GM19351 (cell line): Measurements from ENCODE around the gene TNNT2.
A peak's percentile ranks its signal among the peaks of the same experiment; 100 is the strongest.

Experiments used
- ATAC-seq: cut with Tn5 transposase; IDR thresholded peaks from one replicate; pipeline ENCODE4 v1.9.1; 2021; ENCODE audit warnings: mild to moderate bottlenecking, moderate library complexity; ENCODE audit not compliant: unreplicated experiment

Gene TNNT2

DNA sequence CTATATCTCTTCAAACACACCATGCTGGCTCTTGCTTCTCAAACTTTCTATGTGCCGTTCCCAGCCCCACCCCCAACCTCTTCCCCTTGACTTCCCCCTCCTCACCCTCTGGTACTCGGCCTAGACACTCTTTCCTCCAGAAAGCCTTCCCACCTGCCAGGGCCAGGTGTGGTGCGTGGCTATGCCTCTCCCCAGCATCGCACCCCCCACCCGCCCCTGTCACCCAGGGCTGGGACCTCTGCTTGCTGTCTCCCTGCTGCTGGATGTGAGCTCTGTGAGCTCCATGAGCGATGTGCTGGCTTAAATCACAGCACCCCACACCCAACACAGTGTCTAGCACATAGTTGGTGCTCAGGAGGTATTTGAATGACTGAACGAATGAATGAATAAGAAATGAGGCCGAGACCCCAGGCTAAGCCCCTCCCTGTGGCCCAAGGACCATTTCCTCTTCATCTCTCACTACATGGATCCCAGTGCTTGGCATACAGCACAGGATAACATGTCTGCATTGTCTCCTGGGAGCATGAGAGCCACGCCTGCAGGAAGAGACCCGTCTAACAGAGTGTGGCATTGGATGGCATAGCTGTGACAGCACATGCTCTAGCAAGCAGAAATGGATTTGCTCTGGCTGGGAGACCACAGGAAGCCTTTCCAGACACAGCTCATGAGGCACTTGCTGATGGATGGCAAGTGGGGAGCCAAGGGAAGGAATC lies 19.7 kb downstream of the TNNT2 start:
- no peak for ATAC-seq

DNA sequence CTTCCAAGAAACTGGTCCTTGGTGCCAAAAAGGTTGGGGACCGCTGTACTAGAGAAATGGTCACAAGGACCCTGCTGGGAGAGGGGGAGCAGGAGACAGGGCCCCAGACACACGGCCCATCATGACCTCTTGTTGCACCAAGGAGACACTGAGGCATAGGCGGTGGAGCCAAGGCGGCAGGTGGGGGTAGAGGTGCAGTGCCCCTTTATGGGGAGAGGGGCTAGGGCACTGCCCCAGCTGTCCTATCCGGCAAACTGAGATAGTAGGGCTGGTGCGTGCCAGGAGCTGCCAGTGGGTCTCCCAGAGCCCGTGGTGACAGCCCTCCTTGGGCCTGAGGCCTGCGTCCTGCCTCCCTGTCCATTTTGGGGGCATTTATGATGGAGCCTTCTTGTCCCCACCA lies 20.3 kb downstream of the TNNT2 start:
- no peak for ATAC-seq

DNA sequence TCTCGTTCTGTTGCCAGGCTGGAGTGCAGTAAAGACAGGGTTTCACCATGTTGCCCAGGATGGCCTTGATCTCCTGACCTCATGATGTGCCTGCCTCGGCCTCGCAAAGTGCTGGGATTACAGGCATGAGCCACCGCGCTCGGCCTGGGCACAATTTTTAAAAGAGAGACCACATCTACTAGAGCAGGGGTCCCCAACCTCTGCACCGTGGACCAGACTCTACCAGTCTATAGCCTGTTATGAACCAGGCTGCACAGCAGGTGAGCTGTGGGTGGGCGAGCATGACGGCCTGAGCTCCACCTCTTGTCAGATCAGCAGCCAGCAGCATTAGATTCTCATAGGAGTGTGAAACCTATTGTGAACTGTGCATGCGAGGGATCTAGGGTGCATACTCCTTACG lies 20.8 kb downstream of the TNNT2 start:
- no peak for ATAC-seq

DNA sequence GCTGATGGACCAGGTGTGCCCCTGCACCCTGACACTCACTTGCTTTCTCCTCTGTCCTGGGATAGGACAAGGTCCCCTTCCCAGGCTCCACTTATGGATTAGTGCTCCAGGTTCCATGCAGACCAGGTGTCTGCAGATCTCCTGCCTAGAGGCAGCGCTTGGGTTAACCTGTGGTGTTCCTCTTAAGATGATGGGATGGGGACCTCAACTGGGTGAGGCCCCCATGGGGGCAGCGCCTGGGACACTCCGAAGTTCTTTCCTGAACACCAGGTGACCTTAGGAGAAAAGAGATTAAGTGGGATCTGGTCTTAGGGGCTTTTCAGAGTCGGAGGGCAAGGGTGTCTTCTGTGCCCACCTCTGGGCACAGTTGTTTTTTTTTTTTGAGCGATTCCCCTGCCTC lies 21.2 kb downstream of the TNNT2 start:
- no peak for ATAC-seq

DNA sequence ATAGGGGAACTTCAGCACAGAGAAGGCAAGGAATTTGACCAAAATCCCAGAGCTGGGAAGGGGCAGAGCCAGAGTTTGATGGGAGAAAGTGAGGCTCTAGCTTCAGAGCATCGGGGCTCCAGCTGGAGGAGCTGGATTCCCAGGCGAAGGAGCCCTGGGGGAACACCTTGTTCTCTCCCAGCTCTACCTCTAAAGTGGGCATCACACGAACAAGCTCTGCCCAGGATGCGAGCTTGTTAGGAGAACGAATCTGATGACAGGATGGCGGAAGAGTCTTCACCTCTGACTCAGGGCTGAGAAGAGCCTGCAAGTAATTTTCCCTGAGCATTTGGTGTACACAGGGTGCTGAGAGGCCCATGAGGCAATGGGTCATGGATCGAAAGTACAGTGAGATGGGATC lies 22.0 kb downstream of the TNNT2 start:
- no peak for ATAC-seq

DNA sequence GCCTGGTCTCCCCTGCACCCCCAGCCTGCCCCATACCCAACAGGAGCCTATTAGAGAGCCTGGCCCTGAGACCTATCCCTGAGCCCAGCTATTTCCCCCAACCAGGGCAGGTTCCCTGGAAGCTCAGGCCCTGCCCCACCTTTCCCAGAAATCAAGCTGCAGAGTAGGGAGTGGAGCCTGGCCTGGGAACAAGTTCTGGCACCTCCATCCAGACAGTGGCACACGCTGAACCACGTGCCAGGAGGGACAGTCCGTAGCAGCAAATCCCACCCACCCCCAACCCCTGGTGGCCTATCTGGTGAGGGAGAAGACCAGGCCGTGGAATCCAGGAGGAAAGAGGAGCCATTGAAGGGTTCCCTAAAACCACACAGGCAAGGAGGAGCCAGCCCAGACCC lies 22.6 kb downstream of the TNNT2 start:
- ATAC-seq, result no peak

DNA sequence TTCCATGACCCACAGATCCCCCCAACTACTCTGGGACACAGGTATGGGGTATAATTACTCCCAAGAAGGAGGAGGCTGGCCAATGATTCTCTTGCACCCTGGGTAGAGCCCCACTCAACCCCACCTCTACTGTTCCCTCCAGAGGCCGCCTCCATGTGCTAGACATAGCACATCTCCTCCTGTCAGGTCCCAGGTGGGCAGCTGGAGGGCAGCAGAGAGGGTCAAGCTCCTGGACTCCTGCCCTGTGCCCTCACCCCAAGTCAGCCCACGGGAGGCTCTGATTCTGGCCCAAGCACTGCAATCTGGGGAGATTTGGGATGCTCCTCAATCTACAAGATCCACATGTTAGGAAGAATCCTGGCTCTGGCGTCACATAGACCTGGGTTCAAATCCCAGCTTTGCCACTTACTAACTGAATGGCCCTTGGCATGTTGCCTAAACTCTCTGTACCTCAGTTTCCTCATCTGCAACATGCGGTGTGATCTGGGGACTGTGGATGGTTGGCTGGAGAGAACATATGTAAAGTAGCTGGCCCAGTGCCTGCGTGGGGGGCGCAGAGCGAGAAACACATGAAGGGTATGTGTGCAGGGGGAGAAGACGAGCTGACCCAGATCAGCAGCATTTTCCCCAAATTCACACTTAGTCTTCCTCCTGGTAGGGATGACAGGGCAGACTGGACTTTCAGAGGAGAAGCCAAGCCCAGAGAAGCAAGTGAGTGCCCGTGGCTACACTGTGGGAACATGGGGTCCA lies 23.2 kb downstream of the TNNT2 start:
- ATAC-seq, result no peak

DNA sequence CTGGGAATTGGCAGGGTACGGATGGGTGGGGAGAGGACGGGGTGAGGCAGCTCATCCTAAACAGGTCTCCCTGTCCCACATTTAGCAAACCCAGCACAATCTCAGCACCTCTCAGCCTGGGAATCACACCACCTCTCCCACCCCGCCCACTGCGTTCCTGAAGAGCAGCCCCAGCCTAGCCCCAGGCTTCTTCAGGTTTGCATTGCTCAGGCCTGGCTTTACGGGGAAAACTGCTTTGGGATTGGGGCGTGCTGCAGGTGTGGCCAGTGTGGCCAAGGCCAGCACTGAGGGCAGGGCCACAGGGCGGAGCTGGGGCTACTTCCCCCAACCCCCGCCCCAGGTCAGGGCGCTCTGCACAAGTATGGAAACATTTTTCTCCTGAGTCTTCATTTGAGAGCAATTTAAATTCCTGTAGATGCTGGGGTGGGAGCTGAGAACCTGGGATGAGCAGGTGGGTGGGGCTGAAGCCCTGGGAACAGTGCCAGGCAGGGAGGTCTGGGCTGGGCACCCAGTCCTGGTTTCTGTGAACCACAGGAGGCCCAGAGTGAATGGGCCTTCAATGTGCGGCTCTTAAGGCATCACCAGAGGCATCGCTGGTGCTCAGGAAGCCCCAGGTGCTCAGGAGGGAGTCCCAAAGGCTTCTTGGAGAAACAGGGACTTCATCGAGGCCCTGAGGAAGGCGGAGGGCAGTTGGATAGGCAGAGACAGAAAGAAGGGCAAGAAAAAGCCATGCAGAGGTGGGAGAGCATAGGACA lies 24.1 kb downstream of the TNNT2 start:
- no peak for ATAC-seq

DNA sequence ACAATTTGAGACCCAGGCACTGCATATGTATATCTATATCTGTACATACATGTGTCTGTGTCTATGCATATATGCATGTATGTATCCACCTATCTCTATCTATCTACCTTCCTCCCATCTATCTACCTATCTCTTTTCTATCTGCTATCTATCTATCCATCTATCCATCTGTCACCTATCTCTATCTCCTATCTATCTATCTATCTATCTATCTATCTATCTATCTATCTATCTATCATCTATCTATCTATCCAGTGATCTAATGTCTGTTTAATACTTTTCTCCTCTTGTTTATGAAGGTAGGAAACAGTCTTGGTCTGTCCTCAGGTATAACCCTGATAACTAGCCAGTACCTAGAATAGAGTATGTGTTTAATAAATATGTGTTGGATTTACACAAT lies 25.9 kb downstream of the TNNT2 start:
- no peak for ATAC-seq

DNA sequence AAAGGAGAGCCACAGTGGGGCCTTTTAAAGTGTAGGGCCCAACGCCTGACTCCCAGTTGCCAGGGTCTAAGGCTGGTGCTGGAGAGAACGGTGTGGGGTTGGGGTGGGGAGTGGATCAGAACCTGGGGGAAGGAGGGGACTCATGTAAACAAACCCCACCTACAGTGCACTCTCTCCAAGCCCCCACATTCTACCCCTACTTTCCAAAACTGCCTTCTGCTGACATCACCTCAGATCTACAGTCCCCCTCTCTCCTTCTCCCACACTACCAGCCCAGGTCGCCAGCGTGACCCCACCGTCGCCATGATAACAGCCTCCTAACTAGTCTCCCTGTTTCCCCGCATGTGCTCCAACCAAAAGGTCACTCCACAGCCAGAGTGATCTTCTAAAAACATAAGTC lies 26.6 kb downstream of the TNNT2 start:
- no peak for ATAC-seq

DNA sequence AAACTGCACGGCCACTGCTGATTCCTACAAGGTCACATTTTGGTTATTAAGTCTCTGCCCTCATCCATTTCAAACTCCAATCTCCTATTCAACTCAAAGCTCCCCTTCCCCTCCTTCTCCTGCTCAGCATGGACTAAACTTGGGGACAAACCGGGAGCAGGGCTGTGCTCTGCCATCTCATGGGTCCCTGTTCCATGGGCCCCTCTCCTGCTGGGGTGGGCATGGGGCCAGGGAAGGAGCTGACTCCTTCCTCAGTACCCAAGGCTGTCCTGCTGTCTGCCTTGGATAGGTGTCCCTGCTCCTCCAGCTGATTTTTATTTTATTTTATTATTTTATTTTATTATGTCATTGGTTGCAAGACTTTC lies 27.1 kb downstream of the TNNT2 start:
- no peak for ATAC-seq

DNA sequence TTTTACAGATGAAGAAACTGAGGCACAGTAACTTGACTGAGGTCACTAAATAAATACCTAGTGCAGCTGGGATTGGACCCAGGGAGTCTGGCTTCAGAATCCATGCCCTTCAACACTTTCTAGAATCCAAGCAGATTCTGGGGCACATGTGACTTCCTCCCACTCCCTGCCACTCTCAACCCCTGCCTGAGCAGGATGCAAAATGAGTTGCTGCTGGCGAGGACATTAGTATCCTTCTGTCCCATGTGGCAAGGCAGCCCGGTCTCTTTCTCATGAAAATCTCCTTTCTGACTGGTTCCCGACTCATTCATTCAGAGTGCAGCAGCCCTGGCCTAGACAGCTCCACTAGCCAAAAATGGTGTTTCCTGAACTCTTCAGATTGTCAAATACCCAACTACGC lies 28.4 kb downstream of the TNNT2 start:
- no peak for ATAC-seq

DNA sequence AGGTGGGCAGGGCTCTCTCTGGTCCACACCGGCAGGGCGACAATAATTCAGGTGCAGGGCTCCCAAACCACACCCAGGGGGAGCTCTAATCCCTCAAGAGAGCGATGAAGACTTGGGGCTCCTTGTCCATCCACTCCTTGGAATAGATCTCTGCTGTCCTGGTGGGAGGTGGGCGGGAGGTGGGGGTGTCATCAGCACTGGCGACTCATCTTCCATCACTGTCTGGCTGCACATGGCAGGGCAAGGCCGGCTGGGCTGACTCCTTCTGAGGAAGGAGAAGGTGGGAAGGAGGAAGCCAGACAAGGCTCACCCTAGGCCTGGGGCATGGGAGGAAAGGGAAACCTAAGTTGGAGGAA lies 29.3 kb downstream of the TNNT2 start:
- peak; percentile 65 for ATAC-seq

DNA sequence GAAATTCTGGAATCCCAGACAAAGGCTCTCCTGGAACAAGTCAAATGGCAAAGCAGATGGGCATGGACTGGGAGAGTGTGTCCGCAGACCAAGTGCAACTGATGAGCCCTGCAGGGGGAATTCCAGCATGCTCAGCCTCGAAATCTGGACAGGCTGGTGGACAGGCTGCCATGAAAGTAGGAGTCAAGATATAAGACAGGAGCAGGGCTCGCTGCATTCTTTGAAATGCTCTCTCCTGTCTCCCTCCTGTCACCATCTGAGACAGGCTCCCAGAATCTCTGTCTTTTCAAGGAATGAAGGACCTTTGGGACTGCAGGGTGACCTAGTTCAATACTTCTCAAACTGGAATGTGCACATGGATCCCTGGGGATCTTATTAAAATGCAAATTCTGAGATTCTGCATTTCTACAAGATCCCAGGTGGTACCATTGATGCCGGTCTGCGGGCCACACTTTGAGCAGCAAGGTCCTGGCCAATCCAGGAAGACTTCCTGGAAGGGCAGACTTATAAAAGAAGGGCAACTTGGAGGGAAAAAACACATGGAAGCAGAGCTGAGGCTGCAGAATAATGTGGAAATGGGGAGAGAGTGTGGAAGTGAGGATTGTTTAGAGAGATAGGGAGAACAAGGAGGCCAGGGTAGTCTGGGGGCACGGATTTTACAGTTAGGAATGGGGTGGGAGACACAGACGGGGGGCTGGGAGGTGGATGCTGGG lies 29.8 kb downstream of the TNNT2 start:
- no peak for ATAC-seq

DNA sequence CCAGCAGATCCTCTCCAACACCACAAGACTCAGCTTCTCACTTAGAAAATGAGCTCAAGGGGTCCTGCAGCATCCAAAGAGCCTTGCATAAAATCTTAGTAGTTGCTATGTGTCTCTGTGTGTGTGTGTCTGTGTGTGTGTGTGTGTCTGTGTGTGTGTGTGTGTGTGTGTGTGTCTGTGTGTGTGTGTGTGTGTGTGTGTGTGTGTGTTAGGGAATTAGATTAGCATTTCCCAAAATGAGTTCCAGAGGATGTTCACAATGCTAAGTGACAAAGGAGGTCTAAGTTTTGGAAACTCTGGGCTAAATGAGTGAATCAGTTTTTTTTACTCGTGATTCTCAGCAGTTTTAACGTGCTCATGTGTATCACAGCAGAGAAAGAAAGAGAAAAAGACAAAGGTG lies 30.5 kb downstream of the TNNT2 start:
- ATAC-seq, result no peak

DNA sequence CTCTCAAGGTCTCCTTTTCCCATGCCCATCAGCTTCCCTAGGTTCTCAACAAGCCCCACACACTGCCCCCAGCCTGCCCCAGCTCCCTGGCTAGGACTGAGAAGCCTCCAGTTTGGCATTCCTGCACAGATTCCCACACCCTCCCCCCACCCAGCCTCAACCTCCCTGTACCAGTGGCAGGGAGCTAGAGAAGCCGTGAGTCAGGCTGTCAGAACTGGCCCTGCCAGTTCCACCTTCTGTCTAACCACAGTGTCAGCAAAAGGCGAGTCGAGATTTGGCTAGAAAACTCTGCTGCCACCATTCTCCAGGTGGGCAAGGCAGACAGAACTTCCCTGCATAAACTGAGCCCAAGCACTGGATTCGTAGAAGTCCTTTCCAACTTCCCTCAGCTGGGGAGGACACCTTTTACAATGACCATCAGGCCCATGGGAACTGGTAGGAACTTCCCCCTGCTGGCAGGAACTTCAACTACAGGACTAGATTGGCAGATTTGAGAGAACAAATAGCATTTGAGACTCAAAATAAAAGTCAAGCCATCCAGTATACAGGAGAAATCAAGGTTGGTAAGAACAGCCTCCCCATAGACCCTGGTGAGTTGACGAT lies 31.0 kb downstream of the TNNT2 start:
- ATAC-seq, result no peak

DNA sequence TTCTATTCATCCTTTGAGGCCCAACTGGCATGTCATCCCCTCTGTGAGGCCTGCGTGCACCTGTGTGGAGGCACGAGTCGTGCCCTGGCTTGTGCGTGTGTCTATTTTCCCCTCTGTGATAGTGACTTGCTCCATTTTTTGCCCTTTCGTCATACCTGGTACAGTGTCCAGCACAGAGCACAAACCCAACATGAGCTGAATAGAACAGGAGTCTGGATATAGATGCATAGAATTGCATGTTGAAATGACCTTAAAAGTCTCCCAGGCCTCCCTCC lies 32.5 kb downstream of the TNNT2 start:
- ATAC-seq, result no peak

DNA sequence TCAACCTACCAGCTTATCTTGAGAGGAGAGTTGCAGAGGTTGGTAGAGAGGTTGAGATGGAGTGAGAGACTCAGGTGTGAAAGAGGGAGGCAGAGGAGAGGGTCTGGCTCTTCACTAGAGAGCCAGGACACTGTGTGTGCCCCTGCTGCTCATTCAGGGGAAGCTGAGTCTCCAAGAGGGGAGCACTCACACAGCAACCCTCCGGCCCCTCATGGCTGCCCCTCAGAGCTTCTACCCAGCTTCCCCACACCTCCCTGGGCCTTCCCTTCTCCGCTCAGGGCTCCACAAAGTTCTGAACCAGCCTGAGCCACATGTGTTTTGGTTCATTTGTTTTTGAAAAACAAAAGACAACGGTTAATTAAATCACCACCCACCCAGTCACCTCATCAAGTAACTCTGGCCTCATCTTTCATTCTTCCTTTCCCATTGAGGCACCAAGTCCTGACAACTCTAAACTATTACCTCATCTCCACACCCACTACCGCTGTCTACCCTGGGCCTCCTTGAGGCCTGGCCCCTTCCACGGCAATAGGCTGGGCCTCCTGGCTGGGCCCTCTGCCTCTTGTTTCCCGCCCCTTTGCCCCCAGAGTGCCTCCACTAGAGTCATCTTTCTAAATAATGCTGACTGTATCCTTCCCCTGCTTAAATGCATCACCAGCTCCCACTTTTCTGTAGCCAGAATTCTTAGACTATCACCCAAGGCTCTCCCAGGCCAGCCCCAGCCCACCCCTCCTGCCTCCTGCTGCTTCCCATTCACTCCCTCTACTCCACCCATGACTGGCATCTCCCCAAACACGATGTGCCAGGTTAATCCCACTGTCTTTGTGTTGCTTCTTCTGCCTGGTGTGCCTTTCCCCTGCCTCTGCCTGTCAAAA lies 33.0 kb downstream of the TNNT2 start:
- ATAC-seq, result no peak

DNA sequence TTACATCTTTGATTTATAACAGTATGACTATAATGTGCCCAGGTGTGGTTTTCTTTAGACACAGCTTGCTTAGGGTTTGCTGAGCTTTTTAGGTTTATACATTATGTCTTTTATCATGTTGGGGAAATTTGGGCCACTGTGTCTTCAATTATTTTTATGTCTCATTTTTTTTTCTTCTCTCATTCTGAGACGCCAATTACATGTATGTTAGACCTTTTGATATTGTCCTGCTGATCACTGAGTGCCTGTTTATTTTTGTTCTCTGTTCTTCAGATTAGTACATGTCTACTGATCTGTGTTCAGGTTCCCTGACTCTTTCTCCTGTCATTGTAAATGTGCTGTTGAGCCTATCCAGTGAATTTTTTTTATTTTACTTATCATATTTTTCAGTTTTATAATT lies 36.1 kb downstream of the TNNT2 start:
- ATAC-seq, result no peak

DNA sequence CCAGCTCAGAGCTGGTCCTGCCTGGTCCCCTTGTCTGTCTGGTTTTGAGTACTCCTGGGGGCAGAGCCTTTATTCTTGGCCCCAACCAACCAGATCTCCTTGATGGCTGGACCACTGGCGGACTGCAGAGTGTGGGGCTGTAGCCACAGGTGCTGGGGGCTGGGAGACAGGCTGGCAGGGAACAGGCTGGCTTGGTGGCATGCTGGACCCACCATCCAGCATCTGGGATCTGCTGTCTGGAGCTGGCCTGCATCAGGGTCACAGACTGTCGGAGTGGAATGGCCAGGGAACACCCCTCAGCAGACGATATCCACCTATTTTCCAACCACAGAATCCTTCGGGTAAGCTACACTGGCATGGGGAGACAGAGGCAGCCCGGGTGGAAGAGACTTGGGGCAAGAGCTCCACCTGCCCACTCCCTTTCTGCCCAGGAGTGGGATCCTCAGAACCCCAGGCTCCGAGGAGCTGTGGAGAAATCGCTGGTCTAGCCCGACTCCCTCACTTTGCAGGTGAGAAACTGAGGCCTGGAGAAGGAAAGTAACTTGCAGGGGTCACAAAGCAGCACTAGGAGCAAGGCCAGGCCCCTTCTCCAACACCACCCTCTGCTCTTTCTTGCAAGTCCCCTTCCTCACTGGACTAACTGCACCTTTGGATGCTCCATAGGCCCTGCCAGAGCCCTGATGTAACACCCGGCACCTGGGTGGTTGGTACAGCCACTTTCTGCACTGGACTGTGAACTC lies 40.6 kb downstream of the TNNT2 start:
- no peak for ATAC-seq
